Measurements from ENCODE around the gene PLK3.
A peak's percentile ranks its signal among the peaks of the same experiment; 100 is the strongest.
"Not testable (repeated sequence)": the region's sequence is repeated elsewhere in the genome, so short reads cannot be mapped to it uniquely, and the experiment has no call there.

The PLK3 gene

DNA sequence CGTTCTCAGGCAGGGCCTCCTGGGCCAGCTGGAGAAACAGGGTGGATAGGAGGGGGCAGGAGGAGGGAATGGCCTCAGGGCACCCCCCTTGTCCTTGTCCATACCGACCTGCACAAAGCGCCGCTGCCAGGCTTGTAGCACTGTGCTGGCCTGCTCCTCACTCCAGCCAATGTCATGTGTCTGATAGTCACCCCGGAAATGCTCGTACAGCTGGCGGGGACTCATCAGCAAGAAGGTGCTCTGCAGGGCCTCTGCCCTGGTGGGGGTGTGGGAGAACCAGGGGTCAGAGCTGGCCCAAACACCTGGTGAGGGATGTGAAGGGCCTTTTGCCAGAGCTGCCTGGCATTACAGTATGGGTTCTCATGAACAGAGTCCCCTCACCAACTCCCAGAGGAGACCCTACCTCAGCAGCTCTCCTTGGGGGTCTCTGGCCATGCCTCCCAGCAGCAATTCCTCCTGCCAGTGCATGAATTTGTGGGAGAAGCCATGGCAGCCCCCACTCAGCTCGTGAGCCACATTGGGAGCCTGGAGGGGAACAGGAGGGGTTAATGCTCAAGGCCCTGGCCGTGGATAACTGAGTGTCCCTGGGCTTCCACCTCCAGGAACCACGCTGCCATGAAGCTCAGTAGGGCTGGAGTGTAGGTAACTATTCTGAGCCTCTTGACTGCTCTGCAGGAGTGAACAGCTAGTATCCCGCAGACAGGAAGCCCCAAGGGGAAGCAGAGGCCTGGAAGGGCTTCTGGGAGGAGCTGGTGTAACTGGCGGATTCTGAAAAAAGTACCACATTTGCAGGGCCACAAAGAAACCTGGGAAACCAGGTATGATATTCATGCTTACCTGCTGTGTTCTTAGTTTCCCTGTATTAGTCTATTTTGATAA is 29.6 kb downstream of the PLK3 start:
- no peak for DNase-seq

GRCh38 chr1:44830900-44831304 is 30.7 kb downstream of the PLK3 start:
- DNase-seq, result no peak

DNA sequence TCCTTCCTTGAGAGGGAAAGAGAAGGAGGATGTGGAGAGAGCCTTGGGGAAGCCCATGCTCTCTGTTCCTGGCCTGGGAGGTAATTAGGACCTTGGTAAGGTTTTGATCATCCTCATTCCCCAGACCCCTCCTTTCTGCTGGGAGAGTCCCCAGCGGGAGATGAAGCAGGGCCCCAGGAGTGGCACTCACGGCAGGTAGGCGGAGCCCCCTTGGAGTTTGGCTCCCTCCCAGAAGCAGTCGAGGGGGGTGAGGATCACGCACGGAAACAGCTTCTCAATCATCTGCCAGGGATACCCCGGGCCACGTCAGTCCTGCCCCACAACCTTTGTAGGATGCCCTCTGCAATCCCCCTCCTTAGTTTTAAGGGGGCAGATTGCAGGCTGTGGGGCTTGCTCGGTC is 31.3 kb downstream of the PLK3 start:
- DNase-seq, result no peak

GRCh38 chr1:44832056-44832705 is 32.0 kb downstream of the PLK3 start:
- DNase-seq, result no peak

- no peak for DNase-seq
These were observed 34.2 kb downstream of the PLK3 start for GRCh38 chr1:44834328-44834727.

DNA sequence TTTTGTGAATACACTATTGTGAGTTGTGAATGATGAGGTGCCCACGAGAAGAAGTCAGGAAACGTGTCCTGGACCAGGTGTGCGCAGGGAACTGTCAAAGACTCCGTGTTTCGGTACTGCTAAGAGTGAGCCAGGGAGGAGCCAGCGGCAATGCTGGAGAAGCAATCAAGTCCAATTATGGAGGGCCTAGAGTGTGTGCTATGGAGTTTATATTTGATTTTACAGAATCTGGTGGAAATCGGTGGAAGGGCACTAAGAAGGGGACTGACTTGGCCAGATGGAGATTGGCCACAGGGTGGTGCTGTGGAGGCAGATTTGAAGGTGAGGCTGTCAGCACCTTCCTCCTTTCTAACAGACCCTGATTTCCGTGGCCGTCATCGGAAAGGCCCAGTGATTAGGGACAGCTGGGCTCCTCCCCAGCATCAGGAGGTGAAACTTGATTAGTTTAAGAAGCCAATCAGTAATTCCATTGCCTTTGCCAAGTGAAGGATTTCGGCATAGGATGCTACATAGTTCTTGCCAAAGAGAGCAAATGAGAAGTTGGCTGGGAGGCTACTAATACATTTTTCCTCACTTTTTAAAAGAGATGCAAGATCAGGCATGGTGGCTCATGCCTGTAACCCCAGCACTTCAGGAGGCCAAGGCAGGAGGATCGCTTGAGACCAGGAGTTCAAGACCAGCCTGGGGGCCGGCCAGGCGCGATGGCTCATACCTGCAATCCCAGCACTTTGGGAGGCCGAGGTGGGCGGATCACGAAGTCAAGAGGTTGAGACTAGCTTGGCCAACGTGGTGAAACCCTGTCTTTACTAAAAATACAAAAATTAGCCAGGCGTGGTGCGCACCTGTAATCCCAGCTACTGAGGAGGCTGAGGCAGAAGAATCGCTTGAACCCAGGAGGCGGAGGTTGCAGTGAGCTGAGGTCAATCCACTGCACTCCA is 35.8 kb downstream of the PLK3 start:
- peak; percentile 19 for DNase-seq

- not testable (repeated sequence) for DNase-seq
These were observed 38.1 kb downstream of the PLK3 start for GRCh38 chr1:44838294-44838693.

DNA sequence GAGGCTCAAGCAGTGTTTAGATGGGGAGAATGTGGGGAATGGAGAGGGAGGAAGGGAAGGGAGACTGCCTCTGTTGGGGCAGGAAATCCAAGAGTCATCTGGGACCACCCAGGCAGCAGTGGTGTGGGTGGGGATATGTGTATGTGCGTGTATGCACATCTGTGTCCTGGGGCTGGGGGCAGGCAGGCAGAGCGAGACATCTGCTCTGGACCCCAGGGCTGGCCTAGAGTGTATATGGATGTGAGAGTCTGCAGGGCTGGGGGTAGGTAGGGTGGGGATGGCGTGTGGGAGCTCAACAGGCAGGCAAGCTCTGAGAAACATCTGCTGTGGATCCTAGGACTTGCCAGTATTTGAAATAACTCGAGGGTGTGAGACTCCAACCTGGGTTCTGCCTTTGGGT is 39.4 kb downstream of the PLK3 start:
- no peak for DNase-seq

DNA sequence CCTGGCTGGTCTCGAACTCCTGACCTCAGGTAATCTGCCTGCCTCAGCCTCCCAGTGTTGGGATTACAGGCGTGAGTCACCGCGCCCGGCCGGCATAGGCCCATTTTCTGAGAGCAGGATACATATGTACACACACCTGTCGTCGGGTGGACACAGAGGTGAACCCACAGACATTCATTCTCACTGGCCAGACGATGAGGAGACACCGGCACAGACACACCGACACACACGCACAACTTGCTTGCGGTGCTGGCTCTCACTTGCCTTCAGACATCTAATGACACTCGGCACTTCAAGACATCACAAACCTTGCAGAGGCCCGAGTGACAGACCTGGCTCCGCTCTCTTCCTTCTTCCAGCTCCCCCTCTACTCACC is 42.3 kb downstream of the PLK3 start:
- no peak for DNase-seq

DNA sequence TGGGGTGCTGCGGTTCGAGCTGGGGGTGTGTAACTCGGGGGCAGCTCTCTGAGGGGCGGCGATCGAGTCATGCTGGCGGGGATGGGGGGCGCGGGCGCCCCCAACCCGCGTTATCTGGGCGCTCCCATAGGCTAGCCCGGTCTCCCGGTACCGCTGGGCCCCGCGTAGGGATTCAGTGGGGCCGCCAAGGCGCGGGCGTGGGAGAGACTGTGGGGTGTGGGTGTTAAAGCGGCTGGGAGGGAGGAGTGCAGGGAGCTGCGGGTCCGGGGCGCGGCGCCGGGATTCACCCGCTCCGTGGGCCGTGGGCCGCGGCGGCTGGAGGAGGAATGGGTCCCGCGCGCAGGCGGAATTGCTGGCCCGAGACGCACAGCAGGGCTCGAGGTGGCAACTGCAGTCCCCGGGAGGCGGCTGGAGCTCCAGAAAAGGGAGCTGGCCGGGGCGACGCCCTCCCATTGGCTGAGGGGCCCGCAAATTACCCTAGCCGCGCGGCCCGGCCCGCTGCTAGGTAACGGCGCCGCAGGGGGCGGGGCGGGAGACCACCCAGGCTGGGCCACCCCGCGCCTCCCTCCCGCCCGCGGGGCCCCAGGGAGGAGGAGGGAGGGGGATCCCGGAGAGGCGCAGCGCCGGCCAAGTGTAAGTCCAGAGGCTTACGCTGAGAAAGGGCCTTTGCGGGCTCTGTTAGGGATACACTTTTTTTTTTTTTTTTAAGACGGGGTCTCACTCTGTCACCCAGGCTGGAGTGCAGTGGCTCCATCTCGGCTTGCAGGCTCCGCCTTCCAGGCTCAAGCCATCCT is 42.9 kb downstream of the PLK3 start, which contains the start of gene PTCH2:
PTCH2 (minus strand) TSS at position 392 of the 794 bp plus-strand sequence; CDS start at position 71, 321 bp downstream.
- peak; percentile 60 for DNase-seq

GRCh38 chr1:44846985-44847384 is 46.8 kb downstream of the PLK3 start:
- no peak for DNase-seq

GRCh38 chr1:44847845-44848244 is 47.7 kb downstream of the PLK3 start:
- no peak for DNase-seq

DNA sequence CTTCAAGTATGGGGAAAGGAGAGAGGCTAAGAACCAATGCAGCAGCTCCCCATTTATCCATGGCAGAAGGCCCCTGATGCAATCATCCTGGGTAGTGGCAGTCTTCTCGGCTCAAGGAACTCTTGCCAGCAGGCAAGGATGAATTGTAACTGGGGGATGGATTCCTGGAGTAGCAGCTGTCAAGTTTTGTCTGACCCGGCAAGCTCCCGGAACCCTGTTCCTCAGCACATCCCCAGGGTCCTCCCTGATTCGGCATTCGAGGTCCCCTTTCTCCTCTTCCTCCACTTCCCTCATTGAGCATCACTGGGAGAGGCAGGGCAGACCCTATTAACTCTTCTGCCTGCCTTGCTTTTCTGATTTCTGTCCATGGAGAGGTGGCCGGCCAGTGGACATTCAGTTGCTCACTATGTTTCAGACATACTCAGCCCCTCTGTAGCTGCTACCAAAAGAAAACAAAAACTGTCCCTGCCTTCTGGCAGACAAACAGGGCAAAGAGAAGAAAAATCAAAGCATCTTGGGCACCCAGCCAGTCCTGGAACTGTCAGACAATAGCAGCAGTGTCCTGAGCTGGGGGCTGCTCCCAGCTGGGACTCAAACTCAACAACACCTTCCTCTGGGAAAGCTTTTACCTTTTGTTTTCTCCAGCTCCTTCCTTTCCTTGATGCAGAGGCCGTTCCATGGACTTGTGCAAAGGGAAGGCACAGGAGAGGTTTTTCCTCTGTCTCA is 48.4 kb downstream of the PLK3 start:
- no peak for DNase-seq

GRCh38 chr1:44849575-44850132 is 49.5 kb downstream of the PLK3 start:
- no peak for DNase-seq

DNA sequence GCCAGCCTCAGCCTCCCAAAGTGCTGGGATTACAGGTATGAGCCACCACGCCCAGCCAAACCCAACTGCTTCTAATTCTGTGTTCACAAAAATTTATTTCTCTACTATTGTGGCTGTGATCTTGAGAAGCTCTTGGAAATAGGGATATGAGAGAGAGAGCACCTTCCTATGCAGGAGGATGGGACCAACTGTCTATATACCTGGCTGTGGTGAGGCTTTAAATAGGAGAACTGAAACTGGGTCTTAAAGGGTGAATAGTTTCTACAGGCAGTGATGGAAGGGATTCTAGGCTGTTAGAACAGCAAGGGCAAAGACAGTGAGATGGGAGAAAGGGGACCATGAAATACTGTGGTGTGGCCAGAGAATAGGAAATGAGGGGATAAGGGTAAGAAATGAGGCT is 51.1 kb downstream of the PLK3 start:
- DNase-seq, result no peak

DNA sequence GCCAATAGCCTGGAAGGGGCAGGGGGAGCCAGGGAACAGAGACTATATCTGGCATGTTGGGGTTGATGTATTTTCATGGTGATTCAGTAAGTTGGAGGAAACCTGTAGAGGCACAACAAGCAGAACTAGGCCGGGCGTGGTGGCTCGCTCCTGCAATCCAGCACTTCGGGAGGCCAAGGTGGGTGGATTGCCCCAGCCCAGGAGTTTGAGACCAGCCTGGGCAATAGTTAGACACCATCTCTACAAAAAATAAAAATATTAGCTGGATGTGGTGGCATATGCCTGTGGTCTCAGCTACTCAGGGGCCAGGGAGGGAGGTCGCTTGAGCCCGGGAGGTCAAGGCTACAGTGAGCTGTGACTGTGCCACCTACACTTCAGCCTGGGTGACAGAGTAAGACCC is 53.0 kb downstream of the PLK3 start:
- DNase-seq, result no peak

- DNase-seq, result no peak
These were observed 54.8 kb downstream of the PLK3 start for GRCh38 chr1:44854970-44855369.
